Fibroblast of skin of back (primary cell): ENCODE results near the gene ZSCAN21.

Experiments
- DNase-seq: peaks from one replicate; pipeline ENCODE4 v3.0.0-alpha.2; 2013

The ZSCAN21 gene

GRCh38 chr7:100100420-100101015 is 50.9 kb downstream of the ZSCAN21 start:
- peak; percentile 98 for DNase-seq

GRCh38 chr7:100101016-100101862 is 51.7 kb downstream of the ZSCAN21 start, which contains the start of the genes AP4M1 and MCM7:
AP4M1 (plus strand) TSS chr7:100101643; CDS start chr7:100101715, 72 bp downstream.
MCM7 (minus strand) TSS chr7:100101397; CDS start chr7:100101294, 103 bp downstream.
- DNase-seq, result peak; percentile 100

- DNase-seq, result no peak
Observed at GRCh38 chr7:100102950-100103840, 53.6 kb downstream of the ZSCAN21 start.

- no peak for DNase-seq
Observed at GRCh38 chr7:100105534-100105933, 56.0 kb downstream of the ZSCAN21 start.

- DNase-seq, result no peak
Observed at GRCh38 chr7:100106633-100107032, 57.1 kb downstream of the ZSCAN21 start.

- no peak for DNase-seq
Observed at GRCh38 chr7:100107125-100107737, 57.7 kb downstream of the ZSCAN21 start.

- no peak for DNase-seq
Observed at GRCh38 chr7:100107890-100108289, 58.3 kb downstream of the ZSCAN21 start.

GRCh38 chr7:100109521-100110163 is 60.1 kb downstream of the ZSCAN21 start:
- no peak for DNase-seq

- no peak for DNase-seq
Observed at GRCh38 chr7:100111156-100111555, 61.6 kb downstream of the ZSCAN21 start.

- no peak for DNase-seq
Observed at GRCh38 chr7:100111914-100112313, 62.3 kb downstream of the ZSCAN21 start.
